Measurements from ENCODE around the gene CNOT3. TPM values are rescaled to one million over a fixed set of nuclear protein-coding genes. Genes with fewer than 3 reads are reported as not detected.

CNOT3 gene
- total and polyA plus RNA-seq, 9 of the 15 experiments (the other 6 are each of a cell fraction or from before 2014, with no cell fraction given): 0.27 to 60.4 (median 9.9) TPM

GRCh38 chr19:54172471-54173358 lies 35.2 kb downstream of the CNOT3 start, which contains the start of gene TMC4 (continued):
- TF ChIP-seq ZNF507 (tag; conservative IDR thresholded peaks at IDR 0.05) (no peak), GABPA (tag; conservative IDR thresholded peaks at IDR 0.05; ENCODE audit: low read depth) (0 out of 2 replicates have a peak, but pooled peaks have one; percentile 39), ZBTB40 (IDR thresholded peaks at IDR 0.05) (0 out of 2 replicates have a peak, but pooled peaks have one; percentile 59), ZBTB40 (CRISPR knock-in tag; IDR thresholded peaks at IDR 0.05) (no peak), FOXP1 (CRISPR knock-in tag; IDR thresholded peaks at IDR 0.05) (no peak), NEUROD1 (IDR thresholded peaks at IDR 0.05; ENCODE audit: borderline replicate concordance, low read depth, low read length, partially characterized antibody) (peak; percentile 14), CHD4 (IDR thresholded peaks at IDR 0.05; ENCODE audit: insufficient read depth, insufficient replicate concordance, low read depth, low read length, poor library complexity, severe bottlenecking) (no peak), PHF20 (IDR thresholded peaks at IDR 0.05; ENCODE audit: partially characterized antibody) (no peak), ZNF263 (CRISPR knock-in tag; IDR thresholded peaks at IDR 0.05; ENCODE audit: borderline replicate concordance) (no peak)
- TF ChIP-seq, protein P1, sequence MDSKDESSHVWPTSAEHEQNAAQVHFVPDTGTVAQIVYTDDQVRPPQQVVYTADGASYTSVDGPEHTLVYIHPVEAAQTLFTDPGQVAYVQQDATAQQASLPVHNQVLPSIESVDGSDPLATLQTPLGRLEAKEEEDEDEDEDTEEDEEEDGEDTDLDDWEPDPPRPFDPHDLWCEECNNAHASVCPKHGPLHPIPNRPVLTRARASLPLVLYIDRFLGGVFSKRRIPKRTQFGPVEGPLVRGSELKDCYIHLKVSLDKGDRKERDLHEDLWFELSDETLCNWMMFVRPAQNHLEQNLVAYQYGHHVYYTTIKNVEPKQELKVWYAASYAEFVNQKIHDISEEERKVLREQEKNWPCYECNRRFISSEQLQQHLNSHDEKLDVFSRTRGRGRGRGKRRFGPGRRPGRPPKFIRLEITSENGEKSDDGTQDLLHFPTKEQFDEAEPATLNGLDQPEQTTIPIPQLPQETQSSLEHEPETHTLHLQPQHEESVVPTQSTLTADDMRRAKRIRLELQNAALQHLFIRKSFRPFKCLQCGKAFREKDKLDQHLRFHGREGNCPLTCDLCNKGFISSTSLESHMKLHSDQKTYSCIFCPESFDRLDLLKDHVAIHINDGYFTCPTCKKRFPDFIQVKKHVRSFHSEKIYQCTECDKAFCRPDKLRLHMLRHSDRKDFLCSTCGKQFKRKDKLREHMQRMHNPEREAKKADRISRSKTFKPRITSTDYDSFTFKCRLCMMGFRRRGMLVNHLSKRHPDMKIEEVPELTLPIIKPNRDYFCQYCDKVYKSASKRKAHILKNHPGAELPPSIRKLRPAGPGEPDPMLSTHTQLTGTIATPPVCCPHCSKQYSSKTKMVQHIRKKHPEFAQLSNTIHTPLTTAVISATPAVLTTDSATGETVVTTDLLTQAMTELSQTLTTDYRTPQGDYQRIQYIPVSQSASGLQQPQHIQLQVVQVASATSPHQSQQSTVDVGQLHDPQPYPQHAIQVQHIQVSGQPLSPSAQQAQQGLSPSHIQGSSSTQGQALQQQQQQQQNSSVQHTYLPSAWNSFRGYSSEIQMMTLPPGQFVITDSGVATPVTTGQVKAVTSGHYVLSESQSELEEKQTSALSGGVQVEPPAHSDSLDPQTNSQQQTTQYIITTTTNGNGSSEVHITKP (IDR thresholded peaks at IDR 0.05; ENCODE audit: partially characterized antibody): peak; percentile 60
- TF ChIP-seq, protein P2, sequence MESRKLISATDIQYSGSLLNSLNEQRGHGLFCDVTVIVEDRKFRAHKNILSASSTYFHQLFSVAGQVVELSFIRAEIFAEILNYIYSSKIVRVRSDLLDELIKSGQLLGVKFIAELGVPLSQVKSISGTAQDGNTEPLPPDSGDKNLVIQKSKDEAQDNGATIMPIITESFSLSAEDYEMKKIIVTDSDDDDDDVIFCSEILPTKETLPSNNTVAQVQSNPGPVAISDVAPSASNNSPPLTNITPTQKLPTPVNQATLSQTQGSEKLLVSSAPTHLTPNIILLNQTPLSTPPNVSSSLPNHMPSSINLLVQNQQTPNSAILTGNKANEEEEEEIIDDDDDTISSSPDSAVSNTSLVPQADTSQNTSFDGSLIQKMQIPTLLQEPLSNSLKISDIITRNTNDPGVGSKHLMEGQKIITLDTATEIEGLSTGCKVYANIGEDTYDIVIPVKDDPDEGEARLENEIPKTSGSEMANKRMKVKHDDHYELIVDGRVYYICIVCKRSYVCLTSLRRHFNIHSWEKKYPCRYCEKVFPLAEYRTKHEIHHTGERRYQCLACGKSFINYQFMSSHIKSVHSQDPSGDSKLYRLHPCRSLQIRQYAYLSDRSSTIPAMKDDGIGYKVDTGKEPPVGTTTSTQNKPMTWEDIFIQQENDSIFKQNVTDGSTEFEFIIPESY (CRISPR knock-in tag; IDR thresholded peaks at IDR 0.05): no peak

All from K562 (cell line).